NOMO-1 (cell line): ENCODE data around the gene MEIS3.

Source experiments
- DNase-seq, 2 experiments: peaks; one replicate each; lab custom pipeline; 2025; ENCODE audit not compliant: unreplicated experiment in 2 of 2; lab: John Stamatoyannopoulos, UW

Gene MEIS3

GRCh38 chr19:47435883-47436417, 16.6 kb upstream of the MEIS3 start:
- no peak for DNase-seq

GRCh38 chr19:47435196-47435595, 15.9 kb upstream of the MEIS3 start:
- no peak for DNase-seq

GRCh38 chr19:47434088-47434487, 14.8 kb upstream of the MEIS3 start:
- DNase-seq: no peak

GRCh38 chr19:47433121-47433520, 13.8 kb upstream of the MEIS3 start:
- peak in 1 of 2 experiments; percentile 46 for DNase-seq

- no peak for DNase-seq
Observed at GRCh38 chr19:47432499-47432898, 13.2 kb upstream of the MEIS3 start.

GRCh38 chr19:47432091-47432490, 12.8 kb upstream of the MEIS3 start:
- no peak for DNase-seq

- DNase-seq: peak in 1 of 2 experiments; percentile 28
Observed at GRCh38 chr19:47430041-47430802, 10.9 kb upstream of the MEIS3 start.

GRCh38 chr19:47429140-47429793, 9.9 kb upstream of the MEIS3 start:
- DNase-seq: no peak

GRCh38 chr19:47428177-47428894, 9.0 kb upstream of the MEIS3 start:
- peak; percentile 92 to 94 for DNase-seq

GRCh38 chr19:47427241-47428176, 8.2 kb upstream of the MEIS3 start:
- DNase-seq: peak; percentile 52

GRCh38 chr19:47423203-47423882, 4.0 kb upstream of the MEIS3 start:
- DNase-seq: no peak

GRCh38 chr19:47422417-47423163, 3.3 kb upstream of the MEIS3 start:
- no peak for DNase-seq

GRCh38 chr19:47421844-47422395, 2.6 kb upstream of the MEIS3 start:
- DNase-seq: no peak

- no peak for DNase-seq
Observed at GRCh38 chr19:47421244-47421786, 2.0 kb upstream of the MEIS3 start.

GRCh38 chr19:47419789-47420188, 462 bp upstream of the MEIS3 start:
- DNase-seq: no peak

GRCh38 chr19:47418692-47419029, 666 bp downstream of the MEIS3 start:
- DNase-seq: no peak

GRCh38 chr19:47417746-47418691, 1.3 kb downstream of the MEIS3 start:
- DNase-seq: no peak
